HepG2 (cell line): ENCODE data around the gene PRRC2A. TPM values are rescaled to one million over a fixed set of nuclear protein-coding genes. Genes with fewer than 3 reads are reported as not detected.

Source experiments
- CCDC6 ChIP-seq: sonication (generic); formaldehyde crosslinking; IDR thresholded peaks from 2 replicates; pipeline ENCODE4 v1.8.1; 2022; ENCODE audit warnings: mild to moderate bottlenecking, missing genetic modification reagents, moderate library complexity
- DZIP1 ChIP-seq: sonication (generic); formaldehyde crosslinking; IDR thresholded peaks from 2 replicates; pipeline ENCODE4 v1.5.0; 2020; ENCODE audit warnings: mild to moderate bottlenecking, missing genetic modification reagents
- EEA1 ChIP-seq: sonication (generic); formaldehyde crosslinking; IDR thresholded peaks from 2 replicates; pipeline ENCODE4 v1.5.1; 2020; ENCODE audit warnings: mild to moderate bottlenecking, missing genetic modification reagents, borderline replicate concordance
- ESRRA ChIP-seq: sonication (generic); formaldehyde crosslinking; IDR thresholded peaks from 2 replicates; pipeline ENCODE4 v1.5.1; 2020; ENCODE audit warnings: mild to moderate bottlenecking, low read depth, missing genetic modification reagents
- GABPB1 ChIP-seq: IDR thresholded peaks from 2 replicates; pipeline ENCODE4 v1.6.1; 2016; ENCODE audit warnings: mild to moderate bottlenecking, missing genetic modification reagents, moderate library complexity, missing compliant biosample characterization
- GATAD2A ChIP-seq: IDR thresholded peaks from 2 replicates; pipeline ENCODE4 v1.6.1; 2016
- HIVEP1 ChIP-seq: sonication (generic); formaldehyde crosslinking; IDR thresholded peaks from 2 replicates; pipeline ENCODE4 v1.4.0; 2020; ENCODE audit warnings: mild to moderate bottlenecking, missing genetic modification reagents
- HNRNPUL1 ChIP-seq: fragments of 200-400 bp; formaldehyde crosslinking; IDR thresholded peaks from 2 replicates; pipeline ENCODE4 v1.6.1; 2017; ENCODE audit warnings: low read depth, mild to moderate bottlenecking, low read length, moderate library complexity
- IKZF1 ChIP-seq: fragments of 450-650 bp; IDR thresholded peaks from 2 replicates; pipeline ENCODE4 v1.7.1; 2016
- MAF1 ChIP-seq: sonication (generic); formaldehyde crosslinking; IDR thresholded peaks from 2 replicates; pipeline ENCODE4 v1.5.0; 2020; ENCODE audit warnings: missing genetic modification reagents, borderline replicate concordance
- PCBP1 ChIP-seq: fragments of 200-400 bp; formaldehyde crosslinking; IDR thresholded peaks from 2 replicates; pipeline ENCODE4 v1.6.1; 2017; ENCODE audit warnings: mild to moderate bottlenecking, low read depth, low read length, borderline replicate concordance
- POGZ ChIP-seq: sonication (generic); formaldehyde crosslinking; IDR thresholded peaks from 2 replicates; pipeline ENCODE4 v1.4.0; 2020; ENCODE audit warnings: mild to moderate bottlenecking, missing genetic modification reagents
- PREB ChIP-seq: sonication (generic); formaldehyde crosslinking; IDR thresholded peaks from 2 replicates; pipeline ENCODE4 v1.4.0; 2020; ENCODE audit warnings: missing genetic modification reagents
- SRSF1 ChIP-seq: fragments of 200-400 bp; formaldehyde crosslinking; optimal IDR thresholded peaks from 2 replicates; pipeline ENCODE3; 2017; ENCODE audit warnings: mild to moderate bottlenecking, low read depth, low read length, moderate library complexity
- TARDBP ChIP-seq: sonication (generic); formaldehyde crosslinking; IDR thresholded peaks from 2 replicates; pipeline ENCODE4 v1.8.0; 2022; ENCODE audit warnings: mild to moderate bottlenecking, missing genetic modification reagents
- THAP11 ChIP-seq: IDR thresholded peaks from 2 replicates; pipeline ENCODE4 v1.6.1; 2016; ENCODE audit warnings: missing biosample characterization, missing genetic modification reagents
- ZFP91 ChIP-seq: sonication (generic); formaldehyde crosslinking; IDR thresholded peaks from 2 replicates; pipeline ENCODE4 v1.9.0; 2022; ENCODE audit warnings: missing genetic modification reagents, mild to moderate bottlenecking, borderline replicate concordance
- ZNF205 ChIP-seq: IDR thresholded peaks from 2 replicates; pipeline ENCODE4 v1.6.1; 2018; ENCODE audit warnings: missing biosample characterization, missing genetic modification reagents
- ZNF34 ChIP-seq: sonication (generic); formaldehyde crosslinking; IDR thresholded peaks from 2 replicates; pipeline ENCODE4 v1.4.0; 2020; ENCODE audit warnings: mild to moderate bottlenecking, missing genetic modification reagents, borderline replicate concordance
- ZNF432 ChIP-seq: sonication (generic); formaldehyde crosslinking; IDR thresholded peaks from 2 replicates; pipeline ENCODE4 v1.5.0; 2020; ENCODE audit warnings: missing genetic modification reagents, mild to moderate bottlenecking, borderline replicate concordance
- ZNF468 ChIP-seq: sonication (generic); formaldehyde crosslinking; IDR thresholded peaks from 2 replicates; pipeline ENCODE4 v1.8.0; 2022; ENCODE audit warnings: mild to moderate bottlenecking, moderate library complexity, missing genetic modification reagents
- ZNF557 ChIP-seq: sonication (generic); formaldehyde crosslinking; IDR thresholded peaks from 2 replicates; pipeline ENCODE4 v1.4.0; 2020; ENCODE audit warnings: missing genetic modification reagents
- ZNF710 ChIP-seq: sonication (generic); formaldehyde crosslinking; IDR thresholded peaks from 2 replicates; pipeline ENCODE4 v1.5.0; 2020; ENCODE audit warnings: mild to moderate bottlenecking, missing genetic modification reagents, borderline replicate concordance
- polyA plus RNA-seq, 8 experiments: library from polyadenylated mRNA; depleted of rRNA in 3 of 8; stranded (reverse) in 7 of 8; unstranded in 1 of 8; fragments of >200 nt; fragmentation: Illumina TruSeq in 4 of 8; extraction: Trizol in 4 of 8; gene quantifications; 2 replicates each; pipeline versions ENCODE4 v1.2.1 to v1.2.3, GENCODE V29; 2011 to 2016; ENCODE audit warnings: low read depth in 4 of 8, missing spikeins in 1 of 8, mixed read lengths in 1 of 8; ENCODE audit not compliant: insufficient read depth in 1 of 8
- total RNA-seq, 5 experiments: library from RNA; depleted of rRNA; stranded (reverse); fragments of >200 nt; fragmentation: Illumina TruSeq; extraction: Trizol; gene quantifications; 2 replicates each; pipeline ENCODE4 v1.2.3, GENCODE V29; 2016; ENCODE audit warnings: low read depth in 1 of 5

PRRC2A gene
- total and polyA plus RNA-seq, 2 of the 13 experiments (the other 11 are each of a cell fraction or from before 2014, with no cell fraction given) = 38.9 to 47.4 TPM

- TF ChIP-seq ZFP91 (CRISPR knock-in tag) (no peak), ZNF432 (CRISPR knock-in tag) (no peak), EEA1 (CRISPR knock-in tag) (no peak), HNRNPUL1 (no peak), THAP11 (CRISPR knock-in tag) (no peak), MAF1 (CRISPR knock-in tag) (no peak), ZNF34 (CRISPR knock-in tag) (no peak), SRSF1 (no peak), ESRRA (CRISPR knock-in tag) (no peak), PCBP1 (0 out of 2 replicates have a peak, but pooled peaks have one; percentile 21), TARDBP (no peak), ZNF468 (no peak), IKZF1 (no peak), PREB (CRISPR knock-in tag) (no peak), ZNF205 (CRISPR knock-in tag) (no peak), ZNF710 (no peak), HIVEP1 (no peak), GATAD2A (no peak), POGZ (CRISPR knock-in tag) (no peak), ZNF557 (CRISPR knock-in tag) (no peak; the same call in 1 of the 2 replicates), CCDC6 (CRISPR knock-in tag) (no peak), DZIP1 (peak; percentile 5; the same call in 1 of the 2 replicates), GABPB1 (CRISPR knock-in tag) (no peak)
These were observed 38.6 kb downstream of the PRRC2A start (continued) for GRCh38 chr6:31658983-31659648.
